HG03066 (cell line): Measurements from ENCODE around the gene SPOPL.

Experiments used
- ATAC-seq: cut with Tn5 transposase; IDR thresholded peaks from one replicate; pipeline ENCODE4 v1.9.1; 2021; ENCODE audit warnings: low read depth; ENCODE audit not compliant: unreplicated experiment

Gene SPOPL

GRCh38 chr2:138493334-138493733 lies 8.2 kb upstream of the SPOPL start:
- no peak for ATAC-seq

- no peak for ATAC-seq
Observed at GRCh38 chr2:138494265-138494966, 7.2 kb upstream of the SPOPL start.

- no peak for ATAC-seq
Observed at GRCh38 chr2:138495384-138495783, 6.2 kb upstream of the SPOPL start.

- no peak for ATAC-seq
Observed at GRCh38 chr2:138496096-138496651, 5.4 kb upstream of the SPOPL start.

GRCh38 chr2:138497294-138497693 lies 4.3 kb upstream of the SPOPL start:
- ATAC-seq = no peak

- ATAC-seq = no peak
Observed at GRCh38 chr2:138499684-138500083, 1.9 kb upstream of the SPOPL start.

- peak; percentile 2 for ATAC-seq
Observed at GRCh38 chr2:138500592-138501424, 762 bp upstream of the SPOPL start.

- peak; percentile 3 for ATAC-seq
Observed at GRCh38 chr2:138502255-138503086, 901 bp downstream of the SPOPL start.

- no peak for ATAC-seq
Observed at GRCh38 chr2:138503087-138503442, 1.5 kb downstream of the SPOPL start.

GRCh38 chr2:138503652-138504051 lies 2.1 kb downstream of the SPOPL start:
- no peak for ATAC-seq

GRCh38 chr2:138504092-138504491 lies 2.5 kb downstream of the SPOPL start:
- ATAC-seq = no peak

GRCh38 chr2:138504546-138505235 lies 3.1 kb downstream of the SPOPL start:
- peak; percentile 41 for ATAC-seq

GRCh38 chr2:138507267-138507666 lies 5.7 kb downstream of the SPOPL start:
- no peak for ATAC-seq

GRCh38 chr2:138510319-138510718 lies 8.7 kb downstream of the SPOPL start:
- ATAC-seq = no peak

GRCh38 chr2:138512672-138513071 lies 11.1 kb downstream of the SPOPL start:
- ATAC-seq = no peak

- ATAC-seq = no peak
Observed at GRCh38 chr2:138514173-138514572, 12.6 kb downstream of the SPOPL start.

GRCh38 chr2:138515092-138515491 lies 13.5 kb downstream of the SPOPL start:
- no peak for ATAC-seq

- ATAC-seq = no peak
Observed at GRCh38 chr2:138516030-138516704, 14.6 kb downstream of the SPOPL start.

- no peak for ATAC-seq
Observed at GRCh38 chr2:138518860-138519259, 17.3 kb downstream of the SPOPL start.

- no peak for ATAC-seq
Observed at GRCh38 chr2:138521821-138522220, 20.3 kb downstream of the SPOPL start.
